ENCODE data around the gene TFAP2B. TPM values are rescaled to one million over a fixed set of nuclear protein-coding genes. Genes with fewer than 3 reads are reported as not detected.

The TFAP2B gene
- total RNA-seq, 1 experiment from 2014 or later: not detected

DNA sequence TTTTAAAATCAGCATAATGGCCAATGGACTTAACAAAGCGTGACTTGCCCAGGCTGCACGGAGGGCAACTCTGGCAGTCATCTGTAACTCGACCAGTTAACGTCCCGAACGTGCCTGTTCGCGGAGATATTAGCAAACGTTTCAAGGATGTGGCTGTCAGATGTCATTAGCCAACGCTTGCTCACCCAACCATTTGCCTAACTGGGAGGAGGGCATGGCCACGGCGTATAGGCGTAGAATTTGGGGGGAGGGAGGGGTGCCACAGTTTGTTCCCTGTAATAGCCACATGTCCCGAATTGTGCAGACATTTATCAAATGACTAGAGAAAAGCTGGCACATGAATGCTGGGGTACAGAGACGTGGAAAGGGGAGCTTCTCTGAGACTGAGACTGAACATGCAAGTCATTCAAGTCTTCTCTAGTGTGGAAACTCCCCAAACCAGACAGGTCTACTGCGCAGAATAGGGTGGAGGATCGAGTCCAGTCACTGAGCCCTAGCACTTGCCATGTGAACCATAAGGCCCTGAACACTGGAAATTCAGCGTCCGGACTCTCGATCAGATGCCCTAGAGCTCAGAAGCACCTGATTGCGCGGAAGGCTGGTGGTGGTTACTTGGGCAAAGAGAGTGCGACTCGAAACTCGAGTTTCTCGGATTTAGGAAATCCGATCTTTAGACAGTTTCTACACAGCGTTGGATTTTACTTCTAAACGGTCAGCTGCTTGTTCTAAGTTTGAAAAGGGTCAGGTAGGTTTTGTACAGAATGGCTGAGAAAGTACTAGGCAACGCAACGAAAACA, 32.6 kb downstream of the TFAP2B start:
- H4K8ac ChIP-seq (replicated peaks; ENCODE audit: insufficient read length, low read depth, low read length): no peak overlapping the region
- no peaks in the 10 kb centered on the region for H3K9me3 ChIP-seq (ENCODE audit: control insufficient read depth, low read depth, low read length)
- no peak overlapping the region for H2BK5ac ChIP-seq (ENCODE audit: insufficient read length, low read length)
- no peaks in the 10 kb centered on the region for H3K36me3 Mint-ChIP-seq (ENCODE audit: insufficient read depth in 1 of 3, low read depth in 3 of 3)
- no peak overlapping the region for H2BK20ac ChIP-seq (ENCODE audit: low read depth, low read length, poor library complexity, severe bottlenecking)
- no peak overlapping the region for H2BK15ac ChIP-seq (ENCODE audit: low read depth, low read length)
- no peak overlapping the region for H3K23ac ChIP-seq (ENCODE audit: insufficient read length, low read depth, low read length)
- H2BK12ac ChIP-seq (ENCODE audit: insufficient read length, low read depth, low read length): no peak overlapping the region
- H3K4me3 Mint-ChIP-seq: peak overlapping the region in 1 of 2 experiments; percentile 81; a peak in 3 of 5 replicates
- peaks cover 0 to 6% of the 10 kb centered on the region in 2 experiments; a peak in 1 of 5 replicates for H3K9me3 Mint-ChIP-seq
- no peak overlapping the region for H4K5ac ChIP-seq (ENCODE audit: insufficient read length, low read depth, low read length)
- H3K27ac ChIP-seq (ENCODE audit: insufficient read length, low read depth, low read length): no peak overlapping the region
- no peak overlapping the region for H2BK120ac ChIP-seq (ENCODE audit: low read depth, low read length, poor library complexity, severe bottlenecking)
- no peak overlapping the region for H3K56ac ChIP-seq (ENCODE audit: insufficient read length, low read depth, low read length)
- H3K4me2 ChIP-seq (ENCODE audit: insufficient read depth, insufficient read length, low read length): peak overlapping the region; percentile 93
- H3K9ac ChIP-seq (ENCODE audit: extremely low read depth, insufficient read length, low read length): no peak overlapping the region
- H3K27me3 ChIP-seq (ENCODE audit: insufficient read depth, low read length): peaks cover 77% of the 10 kb centered on the region
- H4K91ac ChIP-seq (ENCODE audit: insufficient read length, low read depth, low read length): no peak overlapping the region
- no peak overlapping the region for H2AFZ ChIP-seq (ENCODE audit: low read length)
- H3K79me1 ChIP-seq (ENCODE audit: insufficient read depth, low read depth, low read length, poor library complexity, severe bottlenecking): no peaks in the 10 kb centered on the region
- H3K14ac ChIP-seq (ENCODE audit: insufficient read depth, low read length): no peak overlapping the region
- no peak overlapping the region for H3T11ph ChIP-seq (ENCODE audit: low read length)
- H4K20me1 ChIP-seq (ENCODE audit: control insufficient read depth, insufficient read depth, insufficient read length): no peaks in the 10 kb centered on the region
- H3K79me2 ChIP-seq (ENCODE audit: insufficient read depth, low read length): no peaks in the 10 kb centered on the region
- WGBS (ENCODE audit: extremely low coverage, insufficient read length, low lambda C conversion rate): no CpG with 5 or more reads among the region's 31 CpGs
- no peak overlapping the region for H3K18ac ChIP-seq (ENCODE audit: insufficient read length, low read depth, low read length)
- H3K23me2 ChIP-seq (ENCODE audit: insufficient read length, low read depth, low read length, poor library complexity, severe bottlenecking): peaks cover 12% of the 10 kb centered on the region
- H3K4me1 Mint-ChIP-seq: peaks cover 34 to 54% of the 10 kb centered on the region in 2 experiments
- no peak overlapping the region for H3K27ac Mint-ChIP-seq
- peak; percentile 40 for DNase-seq
- H3K27me3 Mint-ChIP-seq (ENCODE audit: low read depth): peaks cover 98% of the 10 kb centered on the region
- TF ChIP-seq CTCF (conservative IDR thresholded peaks at IDR 0.05): no peak
- H3K4me1 ChIP-seq (ENCODE audit: insufficient read depth, low read length): no peaks in the 10 kb centered on the region
- no peak overlapping the region for H2AK5ac ChIP-seq (ENCODE audit: insufficient read length, low read length)
- H3K4ac ChIP-seq (ENCODE audit: low read depth, low read length): no peak overlapping the region

Measured in H9 (cell line).